ENCODE data around the gene DOP1A.

- TF ChIP-seq CTCF (IDR thresholded peaks at IDR 0.05) = no peak
- TF ChIP-seq POLR2A (IDR thresholded peaks at IDR 0.05) = no peak
These were observed 85.4 kb downstream of the DOP1A start for GRCh38 chr6:83152913-83153312.

Data from testis (tissue), 2 donors.